ENCODE data around the gene SSH3.
A peak's percentile ranks its signal among the peaks of the same experiment; 100 is the strongest.

Gene SSH3

DNA sequence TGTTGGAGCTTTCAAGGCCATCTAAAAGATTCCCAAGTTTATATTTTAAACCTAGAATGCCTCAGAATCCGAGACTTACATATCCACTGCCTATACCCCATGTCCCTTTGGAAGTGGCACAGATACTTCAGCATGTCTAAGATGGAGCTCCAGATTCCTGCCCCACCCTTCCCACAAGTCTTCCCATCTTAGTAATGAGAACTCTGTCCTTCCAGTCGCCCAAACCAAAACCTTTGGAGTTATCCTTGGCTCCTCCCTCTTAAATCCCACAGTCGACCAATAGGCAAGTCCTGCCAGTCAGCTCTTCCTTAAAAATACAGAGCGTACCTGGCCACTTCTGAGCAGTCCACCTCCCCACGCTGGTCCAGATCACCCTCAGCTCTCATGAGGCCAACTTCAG lies 45.7 kb downstream of the SSH3 start:
- no peak for DNase-seq

DNA sequence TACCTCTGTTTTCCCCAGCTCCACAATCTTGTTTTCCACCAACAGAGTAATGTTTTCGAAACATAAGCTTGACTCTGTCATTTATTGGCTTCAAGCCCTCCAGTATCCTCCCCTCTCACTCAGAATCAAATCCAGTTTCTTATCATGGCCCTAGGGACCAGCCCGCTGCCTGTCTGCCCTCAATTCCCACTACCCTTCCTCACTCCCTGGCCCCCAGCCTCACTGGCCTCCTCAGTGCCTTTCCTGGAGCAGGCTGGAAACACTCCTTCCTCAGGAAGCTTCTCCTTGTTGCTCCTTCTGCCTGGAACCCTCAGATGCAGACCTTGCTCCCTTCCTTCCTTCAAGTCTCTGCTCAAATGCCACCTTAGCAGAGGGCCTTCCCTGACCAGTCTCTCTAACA lies 46.1 kb downstream of the SSH3 start:
- no peak for DNase-seq

DNA sequence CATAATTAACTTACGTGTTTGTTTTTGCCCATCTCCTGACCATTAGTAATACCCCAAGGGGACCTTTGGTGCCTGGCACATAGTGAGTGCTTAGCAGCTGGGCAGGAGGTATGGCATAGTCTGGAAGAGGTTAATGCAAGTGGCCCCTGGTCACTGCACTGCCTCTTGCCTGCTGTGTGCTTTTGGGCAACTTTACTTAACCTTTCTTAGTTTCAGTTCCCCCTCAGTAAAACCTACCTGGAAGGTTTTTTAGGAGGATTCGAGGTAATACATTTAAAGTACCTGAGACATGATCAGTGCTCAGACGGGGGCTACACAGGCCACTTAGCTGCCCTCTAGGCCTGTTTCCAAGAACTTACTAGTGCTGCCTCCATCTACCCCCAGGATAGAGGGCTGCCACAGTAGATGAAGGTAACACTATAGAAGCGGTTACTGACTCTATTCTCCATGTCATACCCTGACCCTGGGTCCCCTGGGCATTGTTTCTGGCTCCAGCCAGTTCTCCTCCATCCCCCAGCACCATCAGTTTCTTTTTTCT lies 46.7 kb downstream of the SSH3 start:
- no peak for DNase-seq

DNA sequence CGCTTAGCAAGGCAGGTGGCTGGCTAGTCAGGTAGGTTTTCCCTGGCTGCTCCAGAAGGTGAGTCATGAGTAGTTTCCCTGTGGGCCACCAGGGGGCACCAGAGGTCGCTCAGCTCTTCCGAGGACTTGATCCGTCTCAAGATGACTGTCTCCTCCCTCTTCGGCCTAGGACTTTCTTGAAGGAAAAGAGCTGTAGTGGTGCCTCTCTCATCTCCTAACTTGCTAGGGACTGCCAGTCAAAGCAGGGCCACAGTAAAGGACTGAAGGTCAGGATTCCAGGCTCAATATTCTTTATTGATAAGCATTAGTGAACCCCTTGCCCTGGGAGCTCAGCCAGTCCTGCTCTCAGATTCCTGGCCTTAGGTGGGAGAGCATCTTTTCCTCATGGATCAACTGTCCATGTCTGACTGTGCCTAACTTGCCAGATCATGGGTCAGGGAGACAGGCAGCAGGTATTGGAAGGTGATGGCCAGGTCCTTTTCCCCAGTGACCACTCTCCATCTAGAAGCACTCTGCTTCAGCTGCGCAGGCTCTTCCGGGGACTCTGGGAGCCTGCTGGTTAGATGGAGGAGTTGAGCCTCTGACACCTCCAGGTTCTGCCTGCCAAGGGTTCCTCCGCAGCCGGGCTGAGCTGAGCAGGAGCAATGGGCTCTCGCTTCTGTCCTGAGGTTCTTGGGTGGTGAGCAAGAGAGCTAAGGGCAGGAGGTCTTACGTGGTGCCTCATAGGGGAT lies 48.1 kb downstream of the SSH3 start:
- DNase-seq: peak; percentile 76

DNA sequence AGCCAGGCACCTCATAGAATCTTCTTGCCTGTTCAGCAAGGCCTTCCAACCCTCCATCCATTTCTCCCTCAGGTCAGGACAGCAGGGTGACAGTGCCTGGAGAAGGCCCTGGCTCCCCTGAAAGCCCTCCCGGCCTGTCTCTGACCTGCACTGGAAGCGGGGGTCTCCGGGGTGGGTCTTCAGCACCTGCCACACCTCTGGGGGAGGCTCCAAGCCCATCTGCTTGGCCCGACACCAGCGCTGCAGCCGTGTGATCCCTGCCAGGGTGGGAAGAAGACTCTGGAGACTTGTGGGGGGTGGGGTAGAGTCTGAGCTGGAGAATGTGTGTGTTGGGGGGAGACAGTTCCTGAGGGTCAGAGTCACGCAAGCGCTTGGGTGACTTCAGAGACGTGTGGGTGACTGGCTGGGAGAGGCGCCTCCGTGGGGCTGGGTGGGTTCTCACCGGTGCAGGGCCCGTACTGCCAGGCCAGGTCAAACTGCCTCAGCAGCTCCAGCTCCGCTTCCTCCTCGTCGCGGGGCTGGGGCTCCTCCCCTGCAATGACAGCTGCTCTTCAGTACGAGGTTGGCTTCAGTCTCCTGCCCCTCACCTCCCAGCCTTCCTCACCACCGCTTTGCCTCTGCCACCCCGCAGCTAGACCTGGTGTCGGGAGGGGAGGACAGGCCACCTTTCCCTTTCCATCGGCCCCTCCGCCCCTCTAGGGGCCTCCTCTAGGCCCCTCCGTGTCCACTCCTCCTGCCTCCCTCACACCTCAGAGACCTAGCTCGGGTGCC lies 49.4 kb downstream of the SSH3 start:
- DNase-seq: peak; percentile 52

DNA sequence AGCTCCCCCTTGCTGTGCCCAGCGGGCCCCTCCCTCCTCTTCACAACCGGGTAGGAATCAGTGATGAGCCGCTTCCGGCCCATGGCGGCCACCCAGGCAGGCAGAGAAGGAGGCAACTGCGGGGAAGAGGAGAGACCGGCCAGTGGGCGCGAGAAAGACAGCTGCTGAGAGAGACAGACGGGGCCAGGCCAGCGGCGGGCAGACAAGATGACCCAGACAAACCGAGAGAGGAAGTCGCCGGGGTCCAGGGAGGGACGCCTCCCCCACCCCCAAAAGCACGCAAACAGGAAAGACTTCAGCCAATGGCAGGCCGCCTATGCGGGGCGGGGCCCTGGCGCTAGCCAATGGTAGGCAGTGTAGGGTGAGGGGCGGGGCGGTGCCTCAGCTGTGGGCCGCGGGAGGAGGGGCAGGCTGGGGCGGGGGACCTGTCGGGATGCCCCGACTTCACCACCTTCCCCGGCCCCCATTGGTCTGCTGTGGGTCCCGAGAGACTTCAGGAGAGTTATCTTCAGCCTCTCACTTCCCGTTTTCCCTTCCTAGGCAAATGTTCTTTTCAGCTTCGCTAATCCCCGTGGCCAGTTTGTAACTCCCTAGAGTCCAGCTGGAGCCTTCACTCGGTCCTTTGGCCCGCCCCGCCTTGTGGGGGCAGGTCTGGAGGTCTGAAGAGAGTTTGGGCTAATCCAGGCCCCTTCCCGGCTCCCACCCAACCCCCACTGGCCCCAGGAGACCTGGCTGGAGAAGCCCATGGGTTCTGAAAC lies 50.2 kb downstream of the SSH3 start, which contains the start of gene POLD4:
Gene POLD4 (minus strand): TSS at position 230 of the 758 bp plus-strand sequence. CDS start 147 bp downstream, at position 83.
- peak; percentile 96 for DNase-seq

DNA sequence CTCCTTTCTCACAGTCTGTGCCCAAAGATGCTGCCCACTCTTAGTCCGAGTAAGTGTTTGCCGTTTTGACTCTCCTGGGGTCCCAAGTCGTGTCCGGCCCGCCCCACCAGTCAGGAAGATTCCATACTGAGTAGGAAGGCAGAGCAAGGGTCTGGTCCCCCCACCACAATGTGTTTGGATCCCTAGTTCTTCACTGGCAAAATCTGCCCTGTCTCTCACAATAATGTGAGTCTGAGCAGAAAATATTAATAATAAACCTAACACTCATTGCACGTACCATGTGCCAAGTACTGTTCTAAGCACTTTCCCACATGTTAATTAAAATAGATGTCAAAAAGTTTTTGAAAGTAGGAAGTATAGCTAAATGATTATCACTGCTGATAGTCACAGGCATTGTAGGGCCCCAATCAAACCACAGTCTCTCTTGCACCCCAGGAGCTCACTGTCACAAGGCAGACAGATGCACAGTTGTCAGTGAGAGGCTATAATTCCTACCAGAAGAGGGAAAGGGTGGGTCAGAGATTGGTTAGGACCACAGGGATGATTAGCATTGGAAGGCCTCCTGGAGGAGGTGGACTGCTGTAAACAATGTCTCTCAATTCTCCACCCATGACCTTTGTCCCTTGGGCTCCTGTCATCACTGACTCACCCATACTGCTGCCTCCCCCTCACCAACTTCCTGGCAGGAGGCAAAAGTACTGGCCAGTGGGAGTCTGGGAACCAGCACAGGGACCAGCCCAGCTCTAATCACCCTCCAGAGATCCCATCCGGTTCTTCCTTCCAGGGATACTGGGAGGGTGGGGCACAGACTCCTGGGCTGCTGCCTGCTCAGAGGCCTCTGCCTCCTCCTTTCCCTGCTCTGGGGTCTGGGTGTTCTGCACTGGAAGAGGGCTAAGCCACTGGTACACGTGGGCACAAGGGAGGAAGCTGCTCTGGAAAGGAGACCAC lies 51.0 kb downstream of the SSH3 start:
- DNase-seq: peak; percentile 97

DNA sequence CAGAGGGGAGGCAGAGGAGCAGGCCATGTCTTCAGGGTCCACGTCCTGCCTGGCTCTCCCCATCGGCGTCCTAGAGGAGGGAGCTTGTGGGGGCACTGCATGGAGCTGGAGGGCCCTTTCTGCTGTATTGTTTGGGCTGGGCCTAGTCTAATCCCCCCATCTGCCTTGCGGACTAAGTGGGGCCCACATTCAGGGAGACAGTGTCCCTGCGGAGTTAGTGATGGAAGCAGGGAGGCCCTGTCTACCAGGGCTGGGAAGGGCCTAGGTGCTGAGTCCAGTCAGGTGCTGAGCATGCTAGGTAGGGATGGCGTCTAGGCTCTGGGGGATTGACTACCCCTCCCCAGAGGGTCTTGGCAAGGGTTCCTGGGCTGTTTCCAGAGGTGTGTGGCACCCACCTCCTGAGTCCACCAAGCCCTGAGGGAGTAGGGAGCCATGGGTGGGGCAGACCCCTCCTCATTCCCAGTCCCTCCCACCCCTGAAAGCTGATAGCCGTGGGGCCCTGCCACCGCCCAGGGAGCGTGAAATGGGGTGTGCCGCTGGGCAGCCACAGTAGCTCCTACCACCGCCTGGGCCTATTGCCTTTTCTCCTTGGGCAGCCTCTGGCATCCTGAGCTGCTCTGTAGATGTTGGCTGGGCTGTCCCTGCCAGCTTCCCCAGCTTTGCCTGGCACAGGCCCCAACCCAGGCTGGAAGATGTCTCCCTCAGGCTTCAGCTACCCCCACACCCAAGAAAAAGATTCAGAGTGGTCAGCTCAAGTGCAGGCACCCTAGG lies 51.9 kb downstream of the SSH3 start:
- DNase-seq: no peak

DNA sequence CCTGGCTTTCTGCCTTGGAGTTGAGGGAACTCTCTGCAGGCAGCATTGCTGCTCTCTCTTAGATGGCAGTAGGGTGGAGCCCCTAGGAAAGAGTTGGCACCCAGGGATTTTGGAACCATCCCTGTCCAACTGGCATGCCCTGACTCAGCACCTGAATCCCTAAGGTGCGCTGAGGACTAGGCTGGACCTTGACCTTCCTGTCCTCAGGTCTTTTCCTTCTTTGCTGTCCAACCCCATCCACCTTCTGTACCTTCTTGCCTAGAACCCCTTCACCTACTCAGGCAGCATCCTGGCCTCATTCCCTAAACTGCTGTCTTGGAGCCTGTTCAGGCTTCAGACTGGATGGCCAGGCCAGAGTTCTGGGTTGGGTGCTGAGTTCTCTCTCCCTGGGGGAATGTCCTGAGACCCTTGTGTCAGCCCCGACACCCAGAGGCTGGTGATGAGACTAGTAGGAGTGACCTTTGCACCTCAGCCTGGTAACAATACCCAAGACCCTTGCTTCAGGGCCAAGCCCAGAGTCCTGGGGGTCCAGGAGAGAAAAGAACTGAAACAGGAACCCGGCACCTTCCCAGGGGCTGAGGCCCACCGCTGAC lies 52.6 kb downstream of the SSH3 start:
- DNase-seq: no peak

DNA sequence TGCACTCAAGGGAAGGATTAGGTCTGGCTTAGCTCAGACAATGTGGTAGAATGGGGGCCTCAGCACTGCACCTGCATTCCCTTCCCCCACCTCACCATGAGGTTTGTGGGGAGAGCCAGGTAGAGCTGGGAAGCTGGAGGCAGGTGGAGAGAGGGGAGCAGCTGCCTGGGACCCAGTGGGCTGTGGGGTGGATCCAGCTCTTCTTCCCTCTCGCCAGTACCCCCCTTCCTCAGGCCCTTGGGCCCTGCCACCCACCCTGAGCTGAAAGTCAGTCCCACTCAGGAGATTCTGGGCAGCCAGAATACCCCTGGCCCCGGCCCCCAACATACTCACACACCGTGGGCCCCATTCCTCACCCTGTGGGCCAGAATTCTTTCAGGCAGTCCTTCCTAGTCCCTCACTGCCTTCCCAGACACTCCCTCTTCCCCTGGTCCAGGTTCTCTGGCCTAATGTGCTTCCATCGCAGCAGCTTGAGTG lies 53.1 kb downstream of the SSH3 start:
- no peak for DNase-seq

DNA sequence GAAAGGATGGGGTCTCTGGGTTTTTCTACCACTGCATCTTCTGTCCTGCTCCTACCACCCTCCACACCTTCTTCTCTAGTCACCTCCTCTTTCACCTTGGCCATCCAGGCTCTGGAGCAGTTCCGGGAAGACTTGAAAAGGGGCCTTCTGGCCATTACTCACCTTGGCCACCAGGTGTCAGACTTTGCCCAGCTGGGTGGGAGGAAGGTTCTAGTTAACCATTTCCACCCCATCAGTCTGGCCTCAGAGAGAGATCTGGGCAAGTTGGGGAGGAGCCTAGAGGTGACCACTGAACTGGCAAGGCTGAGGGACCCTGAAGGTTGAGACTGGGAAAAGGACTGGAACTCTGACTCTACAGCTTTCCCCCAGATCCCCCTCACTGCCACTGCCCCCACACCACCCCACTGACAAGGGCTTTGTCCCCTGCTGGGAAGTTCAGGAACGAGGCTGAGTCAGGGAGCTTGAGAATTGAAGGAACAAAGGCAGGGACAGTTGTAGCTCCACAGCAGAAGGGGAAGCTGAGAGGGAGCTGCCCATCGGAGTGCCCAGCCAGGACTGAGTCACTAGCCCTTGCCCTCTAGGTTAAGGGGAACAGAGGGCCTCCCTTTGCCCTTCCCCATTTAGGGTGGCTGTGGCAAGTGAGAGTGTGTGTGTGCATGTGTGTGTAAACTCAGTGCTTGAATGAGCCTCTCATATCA lies 53.7 kb downstream of the SSH3 start:
- DNase-seq: peak; percentile 83

DNA sequence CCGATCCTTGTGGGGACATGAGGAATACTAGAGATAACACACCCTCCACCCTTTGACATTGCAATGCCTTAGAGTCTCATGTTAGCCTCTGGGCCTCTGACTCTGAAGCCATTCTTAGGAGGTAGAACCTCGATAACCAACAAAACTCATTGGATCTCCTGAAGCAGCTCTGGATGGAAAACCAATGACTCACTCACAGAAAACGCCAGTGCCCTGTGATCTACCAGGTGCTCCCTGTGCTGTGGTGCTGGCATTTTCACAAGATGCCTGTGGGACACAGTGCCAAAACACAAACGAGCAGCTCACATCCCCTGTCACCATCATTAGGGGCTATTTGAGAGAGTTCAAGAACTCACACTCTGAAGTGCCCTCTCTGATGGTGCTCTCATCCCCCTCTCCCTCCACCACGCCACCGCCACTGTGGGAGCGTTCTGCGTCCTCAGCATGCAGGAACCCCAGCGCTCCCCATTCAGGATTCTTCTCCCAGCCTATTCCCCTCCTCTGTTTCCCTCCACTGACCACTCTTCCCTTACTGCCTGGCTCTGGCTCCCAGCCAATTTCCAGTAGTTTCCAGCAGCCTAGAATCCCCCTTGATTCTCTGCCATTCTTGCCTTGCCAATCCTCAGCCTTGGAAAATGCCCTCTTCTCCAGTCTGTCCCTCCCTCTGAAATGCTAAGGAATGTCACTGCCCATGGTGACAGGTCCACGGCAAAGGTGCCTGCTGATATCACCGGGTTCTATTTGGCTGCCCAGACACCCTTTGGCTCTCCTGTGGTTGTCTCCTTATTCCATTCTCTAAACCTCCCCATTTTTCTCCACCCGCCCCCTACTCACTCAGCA lies 54.7 kb downstream of the SSH3 start:
- peak; percentile 72 for DNase-seq

All from EL (cell line).